ENCODE results near the gene EPB42.

- TF ChIP-seq, protein P1, sequence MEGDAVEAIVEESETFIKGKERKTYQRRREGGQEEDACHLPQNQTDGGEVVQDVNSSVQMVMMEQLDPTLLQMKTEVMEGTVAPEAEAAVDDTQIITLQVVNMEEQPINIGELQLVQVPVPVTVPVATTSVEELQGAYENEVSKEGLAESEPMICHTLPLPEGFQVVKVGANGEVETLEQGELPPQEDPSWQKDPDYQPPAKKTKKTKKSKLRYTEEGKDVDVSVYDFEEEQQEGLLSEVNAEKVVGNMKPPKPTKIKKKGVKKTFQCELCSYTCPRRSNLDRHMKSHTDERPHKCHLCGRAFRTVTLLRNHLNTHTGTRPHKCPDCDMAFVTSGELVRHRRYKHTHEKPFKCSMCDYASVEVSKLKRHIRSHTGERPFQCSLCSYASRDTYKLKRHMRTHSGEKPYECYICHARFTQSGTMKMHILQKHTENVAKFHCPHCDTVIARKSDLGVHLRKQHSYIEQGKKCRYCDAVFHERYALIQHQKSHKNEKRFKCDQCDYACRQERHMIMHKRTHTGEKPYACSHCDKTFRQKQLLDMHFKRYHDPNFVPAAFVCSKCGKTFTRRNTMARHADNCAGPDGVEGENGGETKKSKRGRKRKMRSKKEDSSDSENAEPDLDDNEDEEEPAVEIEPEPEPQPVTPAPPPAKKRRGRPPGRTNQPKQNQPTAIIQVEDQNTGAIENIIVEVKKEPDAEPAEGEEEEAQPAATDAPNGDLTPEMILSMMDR (IDR thresholded peaks at IDR 0.05) = no peak
- no peak for TF ChIP-seq EP300 (IDR thresholded peaks at IDR 0.05)
- no peak for TF ChIP-seq POLR2A (IDR thresholded peaks at IDR 0.05)
These were observed 11.6 kb upstream of the EPB42 start for GRCh38 chr15:43232289-43232874.
